Keratinocyte (primary cell): ENCODE measurements around the gene CD59. TPM values are rescaled to one million over a fixed set of nuclear protein-coding genes. Genes with fewer than 3 reads are reported as not detected.

ENCODE experiments used
- DNase-seq: peaks from one replicate; pipeline ENCODE4 v3.0.0-alpha.2; 2011; ENCODE audit warnings: low read depth, missing footprints, low spot score
- FAIRE-seq: peaks from 2 replicates; lab custom pipeline; 2011; peaks lifted over from hg19 to GRCh38; lab: Jason Lieb, UNC
- H2AFZ ChIP-seq: 2 replicates; pipeline ENCODE4 v1.6.0; 2012; ENCODE audit warnings: low read length, control low read depth, inconsistent platforms; ENCODE audit not compliant: control insufficient read depth
- H3K27ac ChIP-seq: 2 replicates; pipeline ENCODE4 v1.5.1; 2011; ENCODE audit warnings: low read length; ENCODE audit not compliant: control insufficient read depth, insufficient read depth
- H3K27me3 ChIP-seq: 3 replicates; pipeline ENCODE4 v1.6.0; 2011; ENCODE audit warnings: low read length; ENCODE audit not compliant: control insufficient read depth, insufficient read depth; ENCODE audit errors: extremely low read depth
- H3K36me3 ChIP-seq, 2 experiments: 2 replicates in 1 of 2; 3 replicates in 1 of 2; pipeline ENCODE4 v1.5.1; 2011; ENCODE audit warnings: low read length in 2 of 2, mild to moderate bottlenecking in 1 of 2; ENCODE audit not compliant: control insufficient read depth in 2 of 2, insufficient read depth in 2 of 2; ENCODE audit errors: extremely low read depth in 1 of 2
- H3K4me1 ChIP-seq: 3 replicates; pipeline ENCODE4 v1.5.1; 2011; ENCODE audit warnings: low read length; ENCODE audit not compliant: control insufficient read depth, insufficient read depth; ENCODE audit errors: extremely low read depth
- H3K4me2 ChIP-seq: 3 replicates; pipeline ENCODE4 v1.6.0; 2011; ENCODE audit warnings: low read depth, low read length; ENCODE audit not compliant: control insufficient read depth, insufficient read depth; ENCODE audit errors: extremely low read depth
- H3K4me3 ChIP-seq, 3 experiments: fragments of 200-600 bp in 1 of 3; sonication (generic) in 1 of 3; 2 replicates in 2 of 3; 3 replicates in 1 of 3; pipeline ENCODE4 v1.5.1; 2011 to 2016; ENCODE audit warnings: low read length in 3 of 3, mild to moderate bottlenecking in 3 of 3, control low read depth in 2 of 3, inconsistent platforms in 1 of 3, low read depth in 1 of 3, mixed read lengths in 1 of 3, mixed run types in 1 of 3, moderate library complexity in 1 of 3; ENCODE audit not compliant: control insufficient read depth in 2 of 3, insufficient read depth in 2 of 3; ENCODE audit errors: extremely low read depth in 1 of 3
- H3K79me2 ChIP-seq: 2 replicates; pipeline ENCODE4 v1.6.0; 2012; ENCODE audit warnings: low read length; ENCODE audit not compliant: control insufficient read depth, insufficient read depth
- H3K9ac ChIP-seq: 3 replicates; pipeline ENCODE4 v1.6.0; 2011; ENCODE audit warnings: low read length; ENCODE audit not compliant: control insufficient read depth, insufficient read depth; ENCODE audit errors: extremely low read depth
- H3K9me1 ChIP-seq: 3 replicates; pipeline ENCODE4 v1.6.0; 2011; ENCODE audit warnings: low read length; ENCODE audit not compliant: control insufficient read depth, insufficient read depth; ENCODE audit errors: extremely low read depth
- H3K9me3 ChIP-seq: 2 replicates; pipeline ENCODE4 v1.5.1; 2012; ENCODE audit warnings: low read depth, low read length; ENCODE audit not compliant: control insufficient read depth
- H4K20me1 ChIP-seq: 3 replicates; pipeline ENCODE4 v1.6.0; 2011; ENCODE audit warnings: low read length; ENCODE audit not compliant: control insufficient read depth, insufficient read depth; ENCODE audit errors: extremely low read depth
- EZH2 ChIP-seq: IDR thresholded peaks from one replicate; pipeline ENCODE4 v1.6.1; 2012; ENCODE audit warnings: inconsistent platforms, mild to moderate bottlenecking, low read length, moderate library complexity
- dilution Hi-C: fragments of 300-500 bp; cut with MboI; formaldehyde crosslinking; loops from one replicate; pipeline ENCODE4 v1.7.0; 2020; ENCODE audit warnings: low sequenced_read_pairs; ENCODE audit not compliant: extremely low pct_ligation_motif_present
- polyA plus RNA-seq, 5 experiments: library from polyadenylated mRNA; depleted of rRNA in 3 of 5; stranded (reverse) in 3 of 5; stranded (forward) in 1 of 5; unstranded in 1 of 5; fragments of >200 nt; gene quantifications; 1 replicate in 1 of 5; 2 replicates in 3 of 5; 3 replicates in 1 of 5; pipeline versions ENCODE4 v1.2.1 to v1.2.3, GENCODE V29; 2011 to 2012; ENCODE audit warnings: missing spikeins in 2 of 5, low read depth in 1 of 5, low replicate concordance in 1 of 5
- TF ChIP-seq, protein P1 (sequence below), 3 experiments: IDR thresholded peaks in 1 of 3; conservative IDR thresholded peaks in 1 of 3; optimal IDR thresholded peaks in 1 of 3; 2 replicates in 2 of 3; 3 replicates in 1 of 3; pipeline versions ENCODE3 to v1.5.1; 2011; ENCODE audit warnings: low read length in 3 of 3, mild to moderate bottlenecking in 3 of 3, moderate library complexity in 2 of 3, control low read depth in 1 of 3, inconsistent platforms in 1 of 3; ENCODE audit not compliant: insufficient read depth in 2 of 3; ENCODE audit errors: extremely low read depth in 1 of 3

Gene CD59
- polyA plus RNA-seq, 1 donor (not counting 4 experiments of a cell fraction or from before 2014, with no cell fraction given): 1,349 TPM

DNA sequence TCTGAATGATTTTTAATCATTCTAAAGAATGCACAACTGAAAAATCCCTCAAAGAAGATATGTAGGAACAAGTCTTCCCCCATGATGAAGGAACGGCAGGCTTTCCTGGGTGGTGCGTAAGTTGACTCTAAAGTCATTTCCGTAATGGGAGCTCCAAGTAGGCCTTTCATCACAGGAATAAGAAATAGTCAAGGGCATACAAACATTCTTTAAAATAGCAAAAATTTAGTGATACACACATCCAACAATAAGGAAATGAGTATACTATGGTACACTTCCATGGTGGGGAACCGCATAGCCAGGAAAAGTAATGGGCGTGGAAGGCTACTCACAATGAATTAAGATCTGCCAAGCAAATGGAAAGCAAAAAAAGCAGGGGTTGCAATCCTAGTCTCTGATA, 10.7 kb downstream of the CD59 start:
- Histone ChIP-seq H3K27me3 (no peaks in the 10 kb centered on the region), H3K4me3 (no peak overlapping the region), H3K27ac (no peak overlapping the region), H3K4me1 (peaks cover 56% of the 10 kb centered on the region), H3K9me1 (peaks cover 4% of the 10 kb centered on the region), H3K9me3 (no peaks in the 10 kb centered on the region), H3K9ac (no peak overlapping the region), H3K4me2 (no peak overlapping the region), H3K36me3 (peaks cover 10 to 20% of the 10 kb centered on the region in 2 experiments), H2AFZ (no peak overlapping the region), H3K79me2 (peaks cover 90% of the 10 kb centered on the region), H4K20me1 (peaks cover 13% of the 10 kb centered on the region)
- DNase-seq (no peak), FAIRE-seq (no peak)
- TF ChIP-seq EZH2: no peak
- TF ChIP-seq, protein P1, sequence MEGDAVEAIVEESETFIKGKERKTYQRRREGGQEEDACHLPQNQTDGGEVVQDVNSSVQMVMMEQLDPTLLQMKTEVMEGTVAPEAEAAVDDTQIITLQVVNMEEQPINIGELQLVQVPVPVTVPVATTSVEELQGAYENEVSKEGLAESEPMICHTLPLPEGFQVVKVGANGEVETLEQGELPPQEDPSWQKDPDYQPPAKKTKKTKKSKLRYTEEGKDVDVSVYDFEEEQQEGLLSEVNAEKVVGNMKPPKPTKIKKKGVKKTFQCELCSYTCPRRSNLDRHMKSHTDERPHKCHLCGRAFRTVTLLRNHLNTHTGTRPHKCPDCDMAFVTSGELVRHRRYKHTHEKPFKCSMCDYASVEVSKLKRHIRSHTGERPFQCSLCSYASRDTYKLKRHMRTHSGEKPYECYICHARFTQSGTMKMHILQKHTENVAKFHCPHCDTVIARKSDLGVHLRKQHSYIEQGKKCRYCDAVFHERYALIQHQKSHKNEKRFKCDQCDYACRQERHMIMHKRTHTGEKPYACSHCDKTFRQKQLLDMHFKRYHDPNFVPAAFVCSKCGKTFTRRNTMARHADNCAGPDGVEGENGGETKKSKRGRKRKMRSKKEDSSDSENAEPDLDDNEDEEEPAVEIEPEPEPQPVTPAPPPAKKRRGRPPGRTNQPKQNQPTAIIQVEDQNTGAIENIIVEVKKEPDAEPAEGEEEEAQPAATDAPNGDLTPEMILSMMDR (optimal IDR thresholded peaks at IDR 0.05 in 1 of 3, IDR thresholded peaks at IDR 0.05 in 1 of 3, conservative IDR thresholded peaks at IDR 0.05 in 1 of 3; ENCODE audit: extremely low read depth in 1 of 3, insufficient read depth in 2 of 3, low read length in 3 of 3): no peak
- dilution Hi-C loops: no loop called here

DNA sequence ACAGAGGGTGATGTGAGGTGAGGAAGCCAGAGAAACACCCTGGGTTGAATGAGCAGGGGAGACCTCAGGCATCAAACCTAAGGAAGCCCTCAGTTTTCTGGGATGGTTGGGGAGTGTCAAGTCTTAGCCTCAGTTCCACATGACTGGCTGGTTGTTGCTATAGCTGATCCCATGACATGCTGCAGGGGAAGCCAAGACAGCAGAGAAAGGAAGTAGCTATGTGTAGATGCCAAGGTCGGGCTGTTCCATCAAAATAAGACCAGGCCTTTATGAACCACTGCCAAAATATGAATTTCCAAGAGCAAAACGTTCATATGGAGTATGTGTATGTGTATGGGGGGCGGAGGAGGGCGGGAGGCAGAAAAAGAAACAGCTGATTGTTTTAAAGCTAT, 11.6 kb downstream of the CD59 start:
- dilution Hi-C loops: no loop called here
- FAIRE-seq (no peak), DNase-seq (no peak)
- TF ChIP-seq, protein P1 (optimal IDR thresholded peaks at IDR 0.05 in 1 of 3, IDR thresholded peaks at IDR 0.05 in 1 of 3, conservative IDR thresholded peaks at IDR 0.05 in 1 of 3; ENCODE audit: extremely low read depth in 1 of 3, insufficient read depth in 2 of 3, low read length in 3 of 3): no peak
- TF ChIP-seq EZH2: no peak
- H3K9me3 ChIP-seq: no peaks in the 10 kb centered on the region
- H4K20me1 ChIP-seq: peaks cover 8% of the 10 kb centered on the region
- H3K4me1 ChIP-seq: peaks cover 59% of the 10 kb centered on the region
- peaks cover 89% of the 10 kb centered on the region for H3K79me2 ChIP-seq
- H2AFZ ChIP-seq: no peak overlapping the region
- H3K27ac ChIP-seq: peak overlapping the region; percentile 79
- peak overlapping the region; percentile 42 for H3K9ac ChIP-seq
- H3K9me1 ChIP-seq: peaks cover 4% of the 10 kb centered on the region
- H3K4me2 ChIP-seq: peak overlapping the region; percentile 58
- H3K4me3 ChIP-seq: no peak overlapping the region
- peaks cover 12 to 27% of the 10 kb centered on the region in 2 experiments for H3K36me3 ChIP-seq
- no peaks in the 10 kb centered on the region for H3K27me3 ChIP-seq
